ENCODE measurements around the gene RNASEL.
"Not testable (repeated sequence)": the region's sequence is repeated elsewhere in the genome, so short reads cannot be mapped to it uniquely, and the experiment has no call there.

RNASEL gene

GRCh38 chr1:182588500-182589396 lies at the start of gene RNASEL:
Gene RNASEL, minus strand, starts transcription at chr1:182589256. Its CDS starts 2,450 bp downstream, at chr1:182586806.
- no peak for TF ChIP-seq CTCF (IDR thresholded peaks at IDR 0.05; ENCODE audit: borderline replicate concordance, insufficient read depth, low read depth, low read length)
- peak within 1 kb of the TSS; percentile 75 for H3K4me3 ChIP-seq (ENCODE audit: low read depth, low read length)

- no peak for TF ChIP-seq CTCF (IDR thresholded peaks at IDR 0.05; ENCODE audit: borderline replicate concordance, insufficient read depth, low read depth, low read length)
- no peak overlapping the region for H3K4me3 ChIP-seq (ENCODE audit: low read depth, low read length)
Measured at GRCh38 chr1:182637769-182638168, 48.7 kb upstream of the RNASEL start.

- H3K4me3 ChIP-seq (ENCODE audit: low read depth, low read length), result no peak overlapping the region
- TF ChIP-seq CTCF (IDR thresholded peaks at IDR 0.05; ENCODE audit: borderline replicate concordance, insufficient read depth, low read depth, low read length), result no peak
Measured at GRCh38 chr1:182635871-182636270, 46.8 kb upstream of the RNASEL start.

GRCh38 chr1:182634306-182635072 lies 45.4 kb upstream of the RNASEL start:
- TF ChIP-seq CTCF (IDR thresholded peaks at IDR 0.05; ENCODE audit: borderline replicate concordance, insufficient read depth, low read depth, low read length), result no peak
- H3K4me3 ChIP-seq (ENCODE audit: low read depth, low read length), result no peak overlapping the region

- H3K4me3 ChIP-seq (ENCODE audit: low read depth, low read length), result no peak overlapping the region
- TF ChIP-seq CTCF (IDR thresholded peaks at IDR 0.05; ENCODE audit: borderline replicate concordance, insufficient read depth, low read depth, low read length), result no peak
Measured at GRCh38 chr1:182633657-182634281, 44.7 kb upstream of the RNASEL start.

GRCh38 chr1:182633031-182633430 lies 44.0 kb upstream of the RNASEL start:
- no peak for TF ChIP-seq CTCF (IDR thresholded peaks at IDR 0.05; ENCODE audit: borderline replicate concordance, insufficient read depth, low read depth, low read length)
- no peak overlapping the region for H3K4me3 ChIP-seq (ENCODE audit: low read depth, low read length)

GRCh38 chr1:182632441-182632857 lies 43.4 kb upstream of the RNASEL start:
- not testable (repeated sequence) for H3K4me3 ChIP-seq (ENCODE audit: low read depth, low read length)
